HCT116 (cell line): Measurements from ENCODE around the gene YIPF3.

Experiments
- EGR1 ChIP-seq: IDR thresholded peaks from 2 replicates; pipeline ENCODE4 v1.6.1; 2012; ENCODE audit warnings: low read depth
- ELF1 ChIP-seq: IDR thresholded peaks from 2 replicates; pipeline ENCODE4 v1.6.1; 2012; ENCODE audit warnings: low read depth, borderline replicate concordance
- JUND ChIP-seq: IDR thresholded peaks from 2 replicates; pipeline ENCODE4 v1.6.1; 2012
- POLR2A ChIP-seq: IDR thresholded peaks from 2 replicates; pipeline ENCODE4 v1.7.0; 2011; ENCODE audit warnings: borderline replicate concordance; ENCODE audit not compliant: insufficient read depth, insufficient read length; ENCODE audit errors: extremely low read depth
- POLR2AphosphoS5 ChIP-seq: IDR thresholded peaks from 2 replicates; pipeline ENCODE4 v1.6.1; 2011; ENCODE audit warnings: mild to moderate bottlenecking, low read depth, low read length, moderate library complexity
- RAD21 ChIP-seq: IDR thresholded peaks from 2 replicates; pipeline ENCODE4 v1.6.1; 2012; ENCODE audit warnings: low read depth, mild to moderate bottlenecking
- SP1 ChIP-seq: IDR thresholded peaks from 2 replicates; pipeline ENCODE4 v1.6.1; 2012; ENCODE audit warnings: low read depth
- ZNF274 ChIP-seq: fragments of 200-500 bp; sonication (Bioruptor generic); IDR thresholded peaks from 2 replicates; pipeline ENCODE4 v1.6.1; 2014; ENCODE audit warnings: mild to moderate bottlenecking, low read depth, low read length, inconsistent platforms
- TF ChIP-seq, protein P1 (sequence below), 3 experiments: fragments of 200-600 bp in 1 of 3; sonication (generic) in 1 of 3; IDR thresholded peaks in 2 of 3; conservative IDR thresholded peaks in 1 of 3; 2 replicates each; pipeline ENCODE4 v1.5.1; 2012 to 2017; ENCODE audit warnings: low read depth in 2 of 3, low read length in 2 of 3, antibody characterized with exemption in 1 of 3, borderline replicate concordance in 1 of 3, control low read depth in 1 of 3, mild to moderate bottlenecking in 1 of 3, mixed read lengths in 1 of 3, mixed run types in 1 of 3, moderate library complexity in 1 of 3; ENCODE audit not compliant: insufficient read depth in 1 of 3
- TF ChIP-seq, protein P2 (sequence below): IDR thresholded peaks from 2 replicates; pipeline ENCODE4 v1.6.1; 2011; ENCODE audit warnings: mild to moderate bottlenecking, low read length, moderate library complexity; ENCODE audit not compliant: insufficient replicate concordance; ENCODE audit errors: extremely low read depth
- TF ChIP-seq, protein P3 (sequence below): IDR thresholded peaks from 2 replicates; pipeline ENCODE4 v1.6.1; 2012; ENCODE audit warnings: low read depth

GRCh38 chr6:43520097-43520496 lies 3.4 kb upstream of the YIPF3 start:
- no peak; the same call in 1 of the 2 replicates for TF ChIP-seq POLR2AphosphoS5
- TF ChIP-seq, protein P1, sequence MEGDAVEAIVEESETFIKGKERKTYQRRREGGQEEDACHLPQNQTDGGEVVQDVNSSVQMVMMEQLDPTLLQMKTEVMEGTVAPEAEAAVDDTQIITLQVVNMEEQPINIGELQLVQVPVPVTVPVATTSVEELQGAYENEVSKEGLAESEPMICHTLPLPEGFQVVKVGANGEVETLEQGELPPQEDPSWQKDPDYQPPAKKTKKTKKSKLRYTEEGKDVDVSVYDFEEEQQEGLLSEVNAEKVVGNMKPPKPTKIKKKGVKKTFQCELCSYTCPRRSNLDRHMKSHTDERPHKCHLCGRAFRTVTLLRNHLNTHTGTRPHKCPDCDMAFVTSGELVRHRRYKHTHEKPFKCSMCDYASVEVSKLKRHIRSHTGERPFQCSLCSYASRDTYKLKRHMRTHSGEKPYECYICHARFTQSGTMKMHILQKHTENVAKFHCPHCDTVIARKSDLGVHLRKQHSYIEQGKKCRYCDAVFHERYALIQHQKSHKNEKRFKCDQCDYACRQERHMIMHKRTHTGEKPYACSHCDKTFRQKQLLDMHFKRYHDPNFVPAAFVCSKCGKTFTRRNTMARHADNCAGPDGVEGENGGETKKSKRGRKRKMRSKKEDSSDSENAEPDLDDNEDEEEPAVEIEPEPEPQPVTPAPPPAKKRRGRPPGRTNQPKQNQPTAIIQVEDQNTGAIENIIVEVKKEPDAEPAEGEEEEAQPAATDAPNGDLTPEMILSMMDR (IDR thresholded peaks at IDR 0.05 in 2 of 3, conservative IDR thresholded peaks at IDR 0.05 in 1 of 3; ENCODE audit: borderline replicate concordance in 1 of 3, insufficient read depth in 1 of 3, low read depth in 2 of 3, low read length in 2 of 3): no peak
- TF ChIP-seq RAD21: no peak
- TF ChIP-seq EGR1: no peak
- TF ChIP-seq, protein P2, sequence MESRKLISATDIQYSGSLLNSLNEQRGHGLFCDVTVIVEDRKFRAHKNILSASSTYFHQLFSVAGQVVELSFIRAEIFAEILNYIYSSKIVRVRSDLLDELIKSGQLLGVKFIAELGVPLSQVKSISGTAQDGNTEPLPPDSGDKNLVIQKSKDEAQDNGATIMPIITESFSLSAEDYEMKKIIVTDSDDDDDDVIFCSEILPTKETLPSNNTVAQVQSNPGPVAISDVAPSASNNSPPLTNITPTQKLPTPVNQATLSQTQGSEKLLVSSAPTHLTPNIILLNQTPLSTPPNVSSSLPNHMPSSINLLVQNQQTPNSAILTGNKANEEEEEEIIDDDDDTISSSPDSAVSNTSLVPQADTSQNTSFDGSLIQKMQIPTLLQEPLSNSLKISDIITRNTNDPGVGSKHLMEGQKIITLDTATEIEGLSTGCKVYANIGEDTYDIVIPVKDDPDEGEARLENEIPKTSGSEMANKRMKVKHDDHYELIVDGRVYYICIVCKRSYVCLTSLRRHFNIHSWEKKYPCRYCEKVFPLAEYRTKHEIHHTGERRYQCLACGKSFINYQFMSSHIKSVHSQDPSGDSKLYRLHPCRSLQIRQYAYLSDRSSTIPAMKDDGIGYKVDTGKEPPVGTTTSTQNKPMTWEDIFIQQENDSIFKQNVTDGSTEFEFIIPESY: no peak
- TF ChIP-seq POLR2A: no peak
- TF ChIP-seq JUND: no peak
- TF ChIP-seq ZNF274: no peak
- no peak for TF ChIP-seq ELF1
- TF ChIP-seq, protein P3, sequence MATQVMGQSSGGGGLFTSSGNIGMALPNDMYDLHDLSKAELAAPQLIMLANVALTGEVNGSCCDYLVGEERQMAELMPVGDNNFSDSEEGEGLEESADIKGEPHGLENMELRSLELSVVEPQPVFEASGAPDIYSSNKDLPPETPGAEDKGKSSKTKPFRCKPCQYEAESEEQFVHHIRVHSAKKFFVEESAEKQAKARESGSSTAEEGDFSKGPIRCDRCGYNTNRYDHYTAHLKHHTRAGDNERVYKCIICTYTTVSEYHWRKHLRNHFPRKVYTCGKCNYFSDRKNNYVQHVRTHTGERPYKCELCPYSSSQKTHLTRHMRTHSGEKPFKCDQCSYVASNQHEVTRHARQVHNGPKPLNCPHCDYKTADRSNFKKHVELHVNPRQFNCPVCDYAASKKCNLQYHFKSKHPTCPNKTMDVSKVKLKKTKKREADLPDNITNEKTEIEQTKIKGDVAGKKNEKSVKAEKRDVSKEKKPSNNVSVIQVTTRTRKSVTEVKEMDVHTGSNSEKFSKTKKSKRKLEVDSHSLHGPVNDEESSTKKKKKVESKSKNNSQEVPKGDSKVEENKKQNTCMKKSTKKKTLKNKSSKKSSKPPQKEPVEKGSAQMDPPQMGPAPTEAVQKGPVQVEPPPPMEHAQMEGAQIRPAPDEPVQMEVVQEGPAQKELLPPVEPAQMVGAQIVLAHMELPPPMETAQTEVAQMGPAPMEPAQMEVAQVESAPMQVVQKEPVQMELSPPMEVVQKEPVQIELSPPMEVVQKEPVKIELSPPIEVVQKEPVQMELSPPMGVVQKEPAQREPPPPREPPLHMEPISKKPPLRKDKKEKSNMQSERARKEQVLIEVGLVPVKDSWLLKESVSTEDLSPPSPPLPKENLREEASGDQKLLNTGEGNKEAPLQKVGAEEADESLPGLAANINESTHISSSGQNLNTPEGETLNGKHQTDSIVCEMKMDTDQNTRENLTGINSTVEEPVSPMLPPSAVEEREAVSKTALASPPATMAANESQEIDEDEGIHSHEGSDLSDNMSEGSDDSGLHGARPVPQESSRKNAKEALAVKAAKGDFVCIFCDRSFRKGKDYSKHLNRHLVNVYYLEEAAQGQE: no peak
- no peak for TF ChIP-seq SP1
